HG03159 (cell line): ENCODE measurements around the gene ZNF593.

Source experiments
- ATAC-seq: cut with Tn5 transposase; IDR thresholded peaks from one replicate; pipeline ENCODE4 v1.9.1; 2021; ENCODE audit warnings: mild to moderate bottlenecking, moderate library complexity; ENCODE audit not compliant: unreplicated experiment

Gene ZNF593

GRCh38 chr1:26200413-26200812 is 30.7 kb downstream of the ZNF593 start:
- no peak for ATAC-seq

DNA sequence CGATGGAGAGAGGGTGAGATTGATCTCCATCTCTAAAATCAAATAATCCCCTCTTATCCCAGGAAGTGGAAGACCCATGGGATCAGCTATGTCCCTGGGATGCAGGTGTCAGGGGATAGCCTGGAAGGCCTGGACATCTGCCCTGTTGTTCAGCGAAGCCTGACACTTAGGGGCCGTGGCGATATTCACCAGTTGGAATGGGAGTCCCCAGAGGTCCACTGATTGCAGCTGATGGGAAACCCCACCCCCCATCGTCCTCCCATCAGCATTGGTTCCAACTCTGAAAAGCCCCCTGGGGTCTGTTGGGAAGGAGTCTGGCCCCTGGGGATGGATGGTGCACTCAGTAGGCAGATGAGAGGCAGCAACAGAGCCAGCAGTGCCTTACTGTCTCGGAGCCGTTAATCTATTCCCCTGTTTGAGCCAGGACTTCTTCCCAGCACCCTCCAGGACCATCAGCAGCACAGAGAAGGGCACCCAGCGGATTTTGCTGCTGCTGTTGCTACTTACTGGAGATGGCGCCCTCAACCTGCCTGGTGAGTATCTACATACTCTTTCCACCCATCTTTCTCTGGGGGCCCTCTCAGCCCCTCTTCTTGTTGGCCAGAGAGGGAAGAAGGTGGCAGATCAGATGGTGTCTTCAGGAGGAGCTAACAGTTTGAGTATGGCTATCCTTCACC is 34.1 kb downstream of the ZNF593 start:
- ATAC-seq, result no peak

GRCh38 chr1:26210147-26210870 is 40.6 kb downstream of the ZNF593 start:
- no peak for ATAC-seq

DNA sequence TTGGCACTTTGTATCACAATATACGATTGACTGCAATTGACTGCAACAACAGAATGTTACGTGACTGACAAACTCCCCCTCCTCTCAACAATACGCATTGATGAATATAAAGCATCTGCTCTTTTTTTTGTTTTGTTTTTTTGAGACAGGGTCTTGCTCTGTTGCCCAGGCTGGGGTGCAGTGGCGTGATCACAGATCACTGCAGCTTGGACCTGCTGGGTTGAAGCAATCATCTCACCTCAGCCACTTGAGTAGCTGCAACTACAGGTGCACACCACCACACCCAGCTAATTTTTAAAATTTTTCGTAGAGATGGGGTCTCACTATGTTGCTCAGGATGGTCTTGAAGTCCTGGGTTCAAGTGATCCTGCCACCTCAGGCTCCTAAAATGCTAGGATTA is 43.0 kb downstream of the ZNF593 start:
- no peak for ATAC-seq

- ATAC-seq, result no peak
These were observed 43.7 kb downstream of the ZNF593 start for GRCh38 chr1:26213335-26213905.

- no peak for ATAC-seq
These were observed 45.5 kb downstream of the ZNF593 start for GRCh38 chr1:26215246-26215645.

DNA sequence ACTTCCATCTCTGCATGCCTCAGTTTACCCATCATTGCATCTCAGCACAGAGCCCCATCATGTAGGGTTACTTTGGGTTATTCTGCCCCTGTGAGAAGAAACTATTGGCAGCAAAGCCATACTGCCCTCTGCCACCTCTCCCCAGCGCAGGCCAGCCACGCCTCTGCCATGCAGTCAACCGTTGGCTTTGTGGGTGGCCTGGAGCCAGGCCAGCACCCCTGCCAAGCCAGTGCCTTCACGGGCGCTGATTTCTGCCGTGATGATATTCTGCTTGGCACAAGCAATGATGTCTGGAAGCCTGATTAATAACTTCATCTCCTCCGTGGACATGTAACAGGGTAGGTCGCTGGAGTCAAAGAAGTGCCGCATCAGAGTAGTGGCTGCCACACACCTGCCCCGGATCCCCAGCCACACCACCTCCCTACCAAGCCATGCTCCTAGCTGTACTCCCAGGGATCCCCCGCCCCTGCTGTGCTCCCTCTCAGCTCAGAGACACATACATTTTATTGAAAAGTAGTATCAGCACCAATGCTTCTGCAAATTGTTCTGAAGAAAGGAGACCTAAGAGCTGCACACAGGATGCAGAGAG is 49.3 kb downstream of the ZNF593 start:
- ATAC-seq, result no peak
